ENCODE results near the gene SYNRG.
"Not testable (repeated sequence)": the region's sequence is repeated elsewhere in the genome, so short reads cannot be mapped to it uniquely, and the experiment has no call there.

SYNRG gene, protein sequence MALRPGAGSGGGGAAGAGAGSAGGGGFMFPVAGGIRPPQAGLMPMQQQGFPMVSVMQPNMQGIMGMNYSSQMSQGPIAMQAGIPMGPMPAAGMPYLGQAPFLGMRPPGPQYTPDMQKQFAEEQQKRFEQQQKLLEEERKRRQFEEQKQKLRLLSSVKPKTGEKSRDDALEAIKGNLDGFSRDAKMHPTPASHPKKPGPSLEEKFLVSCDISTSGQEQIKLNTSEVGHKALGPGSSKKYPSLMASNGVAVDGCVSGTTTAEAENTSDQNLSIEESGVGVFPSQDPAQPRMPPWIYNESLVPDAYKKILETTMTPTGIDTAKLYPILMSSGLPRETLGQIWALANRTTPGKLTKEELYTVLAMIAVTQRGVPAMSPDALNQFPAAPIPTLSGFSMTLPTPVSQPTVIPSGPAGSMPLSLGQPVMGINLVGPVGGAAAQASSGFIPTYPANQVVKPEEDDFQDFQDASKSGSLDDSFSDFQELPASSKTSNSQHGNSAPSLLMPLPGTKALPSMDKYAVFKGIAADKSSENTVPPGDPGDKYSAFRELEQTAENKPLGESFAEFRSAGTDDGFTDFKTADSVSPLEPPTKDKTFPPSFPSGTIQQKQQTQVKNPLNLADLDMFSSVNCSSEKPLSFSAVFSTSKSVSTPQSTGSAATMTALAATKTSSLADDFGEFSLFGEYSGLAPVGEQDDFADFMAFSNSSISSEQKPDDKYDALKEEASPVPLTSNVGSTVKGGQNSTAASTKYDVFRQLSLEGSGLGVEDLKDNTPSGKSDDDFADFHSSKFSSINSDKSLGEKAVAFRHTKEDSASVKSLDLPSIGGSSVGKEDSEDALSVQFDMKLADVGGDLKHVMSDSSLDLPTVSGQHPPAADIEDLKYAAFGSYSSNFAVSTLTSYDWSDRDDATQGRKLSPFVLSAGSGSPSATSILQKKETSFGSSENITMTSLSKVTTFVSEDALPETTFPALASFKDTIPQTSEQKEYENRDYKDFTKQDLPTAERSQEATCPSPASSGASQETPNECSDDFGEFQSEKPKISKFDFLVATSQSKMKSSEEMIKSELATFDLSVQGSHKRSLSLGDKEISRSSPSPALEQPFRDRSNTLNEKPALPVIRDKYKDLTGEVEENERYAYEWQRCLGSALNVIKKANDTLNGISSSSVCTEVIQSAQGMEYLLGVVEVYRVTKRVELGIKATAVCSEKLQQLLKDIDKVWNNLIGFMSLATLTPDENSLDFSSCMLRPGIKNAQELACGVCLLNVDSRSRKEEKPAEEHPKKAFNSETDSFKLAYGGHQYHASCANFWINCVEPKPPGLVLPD (N-terminal part only)

DNA sequence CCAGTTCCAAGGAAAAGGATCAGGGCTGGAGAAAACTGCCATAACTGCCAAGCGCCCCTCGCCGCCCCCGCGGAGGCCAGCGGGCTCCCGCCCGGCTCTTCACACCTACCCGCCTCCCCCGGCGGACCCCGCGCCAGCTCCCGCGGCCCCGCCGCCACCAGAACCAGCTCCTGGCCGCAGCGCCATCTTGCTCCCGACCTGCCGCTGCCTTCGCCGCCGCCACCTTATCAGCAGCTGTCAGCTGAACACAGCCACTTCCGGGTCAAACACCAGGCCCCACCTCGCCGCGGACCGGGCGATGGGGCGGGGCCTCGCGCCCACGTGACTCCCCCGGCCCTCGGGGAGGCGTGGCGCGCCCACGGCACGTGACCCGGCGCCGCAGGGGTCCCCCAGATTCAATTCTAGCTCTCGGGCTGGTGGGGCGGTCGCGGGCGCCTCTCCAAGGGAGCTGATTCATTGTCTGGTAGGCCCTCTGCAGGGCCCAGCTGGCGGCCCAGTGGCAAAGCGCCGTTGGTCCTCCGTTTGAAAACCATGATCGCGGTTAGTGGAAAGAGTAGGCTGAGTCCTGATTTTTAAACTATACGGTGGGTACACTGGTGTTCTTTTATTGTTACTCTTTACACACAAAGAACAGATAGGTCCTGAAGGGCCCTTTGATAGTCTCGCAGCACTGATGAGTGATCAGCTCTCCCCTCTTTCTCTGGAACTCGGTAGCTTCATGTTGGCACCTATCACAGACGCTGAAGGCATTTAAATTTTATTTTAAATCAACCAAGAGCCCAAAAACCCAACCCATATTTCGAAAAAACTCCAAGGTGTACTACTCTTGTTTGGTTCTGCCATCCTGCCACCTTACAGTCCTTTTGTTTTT is at the start of gene SYNRG:
TSS of gene SYNRG (minus strand) at position 249 of the 871 bp plus-strand sequence. CDS start at position 186, 63 bp downstream.
- peak; percentile 89 to 92 for DNase-seq (ENCODE audit: low read depth in 2 of 2, low spot score in 1 of 2)

GRCh38 chr17:37657202-37657601 is 48.0 kb upstream of the SYNRG start:
- DNase-seq (ENCODE audit: low read depth in 2 of 2, low spot score in 1 of 2) = no peak

GRCh38 chr17:37651849-37652248 is 42.6 kb upstream of the SYNRG start:
- no peak for DNase-seq (ENCODE audit: low read depth in 2 of 2, low spot score in 1 of 2)

DNA sequence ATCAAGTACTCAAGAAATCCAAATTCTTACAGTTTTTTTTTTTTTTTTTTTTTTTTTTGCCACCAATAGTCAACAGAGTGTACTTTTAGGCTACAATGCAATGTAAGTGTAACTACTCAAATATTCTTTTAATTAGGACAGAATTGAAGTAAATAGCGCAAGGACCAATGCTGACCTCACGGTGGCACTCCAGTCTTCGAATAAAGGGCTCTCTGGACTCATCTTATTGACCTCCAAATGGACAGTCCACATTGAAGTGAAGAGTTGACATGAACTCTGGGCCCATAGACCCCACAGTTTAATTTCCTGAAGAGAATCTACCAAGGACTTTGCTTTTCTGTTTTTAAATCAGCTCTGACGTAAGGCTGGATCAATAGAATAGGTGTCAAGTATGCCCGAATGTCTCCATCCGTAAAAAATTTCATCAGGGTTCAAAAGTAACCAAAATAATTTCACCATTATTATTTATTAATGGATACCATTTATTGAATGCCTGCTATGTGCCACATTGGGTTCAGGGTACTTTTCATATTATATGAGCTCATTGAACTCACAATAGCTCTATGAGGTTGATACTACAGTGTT is 41.3 kb upstream of the SYNRG start:
- no peak for DNase-seq (ENCODE audit: low read depth in 2 of 2, low spot score in 1 of 2)

DNA sequence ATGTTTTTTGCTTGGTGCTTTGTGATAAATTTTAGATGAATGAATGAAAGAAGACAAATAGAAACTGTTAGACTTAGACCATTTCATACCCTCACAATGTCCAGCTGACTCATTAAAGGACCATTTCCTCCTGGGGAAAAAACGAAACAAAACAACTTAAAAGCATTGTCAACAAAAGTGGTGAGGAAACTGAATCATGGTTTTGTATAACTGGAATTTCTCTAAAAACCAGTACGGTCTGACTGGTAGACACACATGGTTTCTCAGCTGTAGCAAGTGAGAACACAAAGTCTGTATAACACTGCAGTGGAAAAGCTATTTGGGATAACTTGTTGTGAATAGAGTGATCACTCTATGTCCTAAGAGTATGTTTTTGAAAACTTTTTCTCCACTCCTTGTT is 39.3 kb upstream of the SYNRG start:
- no peak for DNase-seq (ENCODE audit: low read depth in 2 of 2, low spot score in 1 of 2)

- DNase-seq (ENCODE audit: low read depth in 2 of 2, low spot score in 1 of 2) = no peak
Observed at GRCh38 chr17:37647856-37648255, 38.6 kb upstream of the SYNRG start.

- DNase-seq (ENCODE audit: low read depth in 2 of 2, low spot score in 1 of 2) = no peak
Observed at GRCh38 chr17:37643869-37644268, 34.7 kb upstream of the SYNRG start.

DNA sequence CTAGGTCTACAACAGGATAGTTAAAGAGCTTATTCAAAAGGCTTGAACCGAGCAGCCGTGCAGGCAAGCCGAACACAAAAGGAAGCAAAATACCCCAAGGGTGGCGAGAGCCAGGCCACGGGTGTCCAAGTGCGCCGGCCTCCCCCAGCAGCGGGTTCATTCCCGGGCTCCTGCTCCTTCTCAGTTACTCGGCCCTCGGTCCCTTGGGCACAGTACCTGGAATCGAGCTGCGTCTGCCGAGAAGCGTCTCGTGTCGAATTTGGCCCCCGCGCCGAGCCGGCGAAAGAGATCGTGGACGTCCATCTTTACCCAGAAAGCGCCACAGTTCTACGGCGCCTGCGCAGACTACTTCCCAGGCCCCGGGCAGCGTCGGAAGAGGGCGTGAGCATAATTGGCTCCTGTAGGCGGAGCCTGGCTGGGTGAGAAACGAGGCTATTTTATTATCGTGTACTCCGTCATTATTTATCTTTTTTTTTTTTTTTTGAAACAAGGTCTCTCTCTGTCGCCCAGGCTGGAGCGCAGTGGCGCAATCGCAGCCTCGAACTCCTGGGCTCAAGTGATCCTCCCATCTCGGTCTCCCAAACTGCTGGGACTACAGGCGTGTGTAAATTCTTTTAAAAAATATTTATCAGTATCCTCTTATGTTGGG is 34.0 kb upstream of the SYNRG start, which contains the start of gene DDX52:
TSS of gene DDX52 (minus strand) at position 329 of the 649 bp plus-strand sequence. CDS start at position 303, 26 bp downstream.
- DNase-seq (ENCODE audit: low read depth in 2 of 2, low spot score in 1 of 2) = peak; percentile 71 to 77

- no peak for DNase-seq (ENCODE audit: low read depth in 2 of 2, low spot score in 1 of 2)
Observed at GRCh38 chr17:37642681-37643080, 33.5 kb upstream of the SYNRG start.

GRCh38 chr17:37640015-37640414 is 30.8 kb upstream of the SYNRG start:
- no peak for DNase-seq (ENCODE audit: low read depth in 2 of 2, low spot score in 1 of 2)

GRCh38 chr17:37637956-37638355 is 28.7 kb upstream of the SYNRG start:
- DNase-seq (ENCODE audit: low read depth in 2 of 2, low spot score in 1 of 2) = no peak

DNA sequence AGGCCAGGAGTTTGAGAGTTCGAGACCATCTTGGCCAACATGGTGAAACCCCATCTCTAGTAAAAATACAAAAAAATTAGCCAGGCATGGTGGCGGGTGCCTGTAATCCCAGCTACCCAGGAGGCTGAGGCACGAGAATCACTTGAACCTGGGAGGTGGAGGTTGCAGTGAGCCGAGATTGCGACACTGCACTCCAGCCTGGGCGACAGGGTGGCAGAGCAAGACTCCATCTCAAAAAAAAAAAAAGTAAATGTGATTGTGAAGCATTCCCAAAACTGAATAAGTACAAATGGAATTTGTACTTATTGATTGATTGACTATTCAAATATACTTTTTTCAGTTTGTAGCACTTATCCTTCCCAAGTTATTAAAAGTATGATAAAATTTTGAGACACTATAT is 7.2 kb upstream of the SYNRG start:
- not testable (repeated sequence) for DNase-seq (ENCODE audit: low read depth in 2 of 2, low spot score in 1 of 2)

DNA sequence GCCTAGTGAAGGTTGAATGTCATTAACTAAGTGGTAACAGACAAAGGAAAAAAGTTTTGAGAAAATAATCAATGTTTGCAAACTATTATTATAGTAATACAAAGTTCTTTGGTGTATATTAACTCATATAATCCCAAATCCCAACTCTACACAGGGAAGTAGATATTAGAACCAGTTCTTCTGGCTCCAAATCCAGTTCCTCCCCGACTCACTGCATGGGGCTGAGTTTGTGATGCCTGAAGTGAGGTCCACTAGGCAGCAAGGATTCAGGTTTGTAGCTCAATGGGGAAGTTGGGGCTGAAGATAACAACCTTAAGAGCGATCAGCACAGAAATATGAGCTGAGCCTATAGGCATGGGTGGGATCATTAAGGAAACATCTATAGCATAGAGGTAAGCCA is 5.6 kb upstream of the SYNRG start:
- DNase-seq (ENCODE audit: low read depth in 2 of 2, low spot score in 1 of 2) = no peak

DNA sequence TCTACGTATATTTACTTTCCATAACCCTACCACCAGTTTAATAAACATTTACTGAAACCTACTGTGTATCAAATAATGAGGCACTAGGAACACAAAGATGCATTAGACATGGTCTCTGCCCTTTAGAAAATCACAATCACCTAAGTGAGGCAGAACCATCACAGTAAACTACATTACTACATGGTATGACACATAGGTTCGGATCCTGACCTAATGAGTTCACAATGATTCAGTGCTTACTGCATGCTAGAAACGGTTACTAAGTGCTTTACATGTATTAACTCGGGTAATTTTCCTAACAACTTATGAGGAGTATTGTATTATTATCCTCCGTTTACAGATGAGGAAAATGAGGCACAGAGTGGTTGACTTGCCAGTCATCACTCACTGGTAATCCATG is 5.2 kb upstream of the SYNRG start:
- no peak for DNase-seq (ENCODE audit: low read depth in 2 of 2, low spot score in 1 of 2)

DNA sequence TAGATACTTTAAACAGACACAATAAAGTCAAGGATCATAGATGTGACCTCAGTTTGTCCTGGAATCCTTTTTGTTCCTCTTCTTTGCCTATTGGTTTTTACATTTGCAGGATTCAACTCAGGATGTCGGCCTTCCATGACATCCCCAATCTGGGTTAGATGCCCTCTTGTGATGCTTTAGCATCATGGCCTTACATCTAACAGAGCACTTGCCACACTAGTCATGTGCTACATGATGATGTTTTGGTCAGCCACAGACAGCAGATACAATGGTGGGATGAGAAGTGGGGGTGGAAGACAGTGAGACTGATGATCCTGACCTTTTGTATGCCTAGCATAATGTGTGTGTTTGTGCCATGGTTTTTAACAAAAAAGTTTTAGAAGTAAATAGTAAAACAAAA is 1.8 kb upstream of the SYNRG start:
- DNase-seq (ENCODE audit: low read depth in 2 of 2, low spot score in 1 of 2) = no peak

- DNase-seq (ENCODE audit: low read depth in 2 of 2, low spot score in 1 of 2) = not testable (repeated sequence)
Observed at GRCh38 chr17:37610041-37610420, 813 bp upstream of the SYNRG start.

DNA sequence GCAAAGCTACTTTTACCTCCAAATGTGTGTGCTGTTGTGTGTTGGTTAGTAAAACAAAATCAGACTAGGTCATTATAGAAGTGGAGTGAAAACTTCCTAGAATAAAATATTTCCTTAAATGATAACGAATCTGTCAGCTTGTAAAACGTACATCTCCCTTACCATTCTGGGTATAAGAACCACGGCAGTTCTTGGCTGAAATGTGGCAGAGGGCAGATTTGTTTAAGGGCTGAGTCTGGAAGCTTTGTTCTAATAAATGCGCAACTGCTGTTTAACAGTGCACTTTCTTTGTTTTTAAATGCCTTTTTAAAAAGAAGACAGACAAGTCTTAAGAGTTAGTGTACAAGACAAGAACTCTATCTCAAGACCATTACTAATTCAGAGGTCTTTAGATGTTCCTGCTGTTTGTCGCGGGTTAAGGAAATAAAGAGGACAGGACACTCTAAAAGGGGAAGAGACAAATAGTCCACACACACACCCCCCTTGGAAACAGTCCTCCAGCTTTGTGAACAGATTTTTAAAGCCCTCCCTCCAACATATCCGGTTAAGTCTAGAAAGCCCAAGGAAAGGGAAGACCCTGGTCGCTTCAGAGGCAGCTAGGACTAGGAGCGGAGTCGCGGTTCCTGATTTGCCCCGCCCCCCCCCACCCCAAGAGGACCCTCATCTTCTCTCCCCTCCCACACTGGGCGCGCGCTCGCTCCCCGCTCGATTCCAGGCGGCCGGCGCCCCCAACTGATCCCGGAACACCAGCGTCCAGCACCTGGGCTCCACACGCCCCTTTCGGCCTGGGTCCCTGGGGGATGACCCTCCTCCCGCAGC is 658 bp downstream of the SYNRG start:
- DNase-seq (ENCODE audit: low read depth in 2 of 2, low spot score in 1 of 2) = no peak

- DNase-seq (ENCODE audit: low read depth in 2 of 2, low spot score in 1 of 2) = no peak
Observed at GRCh38 chr17:37607637-37608331, 1.4 kb downstream of the SYNRG start.
